Measurements from ENCODE around the gene IL1RAP.

IL1RAP gene

GRCh38 chr3:190701096-190701532, 187.2 kb downstream of the IL1RAP start:
- TF ChIP-seq CTCF (conservative IDR thresholded peaks at IDR 0.05): peak; percentile 98
- TF ChIP-seq ZFX (IDR thresholded peaks at IDR 0.05): no peak
- H3K27ac ChIP-seq: no peak overlapping the region

GRCh38 chr3:190706582-190706981, 192.7 kb downstream of the IL1RAP start:
- TF ChIP-seq ZFX (IDR thresholded peaks at IDR 0.05) (no peak), CTCF (conservative IDR thresholded peaks at IDR 0.05) (no peak)
- no peak overlapping the region for H3K27ac ChIP-seq

All from C4-2B (cell line).